Globus pallidus (tissue), 1 donor: ENCODE measurements around the gene TENM4.
"Not testable (repeated sequence)": the region's sequence is repeated elsewhere in the genome, so short reads cannot be mapped to it uniquely, and the experiment has no call there.

ENCODE experiments used
- DNase-seq: peaks from one replicate; pipeline ENCODE4 v3.0.0-alpha.2; 2015; ENCODE audit warnings: low spot score

The TENM4 gene

DNA sequence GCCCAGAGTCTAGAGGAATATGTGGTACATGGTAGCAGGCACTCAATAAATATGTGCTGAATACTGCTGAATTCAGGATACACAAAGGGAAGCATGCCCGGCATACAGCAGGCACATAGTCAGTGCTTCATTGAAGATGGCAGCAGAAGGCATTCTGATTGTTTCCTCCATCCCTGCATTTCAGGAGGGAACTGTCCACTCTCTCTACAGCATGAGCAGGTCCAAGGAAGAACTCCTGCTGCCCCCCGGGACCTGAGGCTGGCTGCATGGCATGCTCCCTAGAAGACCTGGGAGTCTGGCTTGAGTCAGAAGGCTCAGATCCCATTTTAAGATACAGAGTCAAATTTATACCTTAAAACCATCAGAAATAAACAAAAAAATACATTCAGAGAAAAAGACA, 546.8 kb downstream of the TENM4 start:
- no peak for DNase-seq

DNA sequence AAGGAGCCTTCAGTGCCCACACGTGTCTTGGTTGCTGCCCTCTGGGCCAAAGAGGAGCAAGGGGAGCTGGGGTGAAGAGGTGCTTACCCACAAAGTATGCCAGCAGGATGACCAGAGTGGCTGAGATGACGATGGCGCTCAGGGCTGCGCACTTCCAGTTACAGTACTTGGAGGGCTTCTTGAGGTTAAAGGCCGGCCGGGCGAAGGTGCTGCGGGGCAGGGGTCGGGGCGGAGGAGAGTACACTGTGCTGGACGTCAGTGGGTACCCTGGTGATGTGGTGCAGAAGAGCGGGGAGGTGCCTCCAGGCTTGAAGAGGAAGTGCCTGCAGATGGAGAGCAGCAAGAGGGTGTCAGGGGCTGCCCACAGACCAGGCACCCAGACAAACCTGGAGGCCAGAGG, 551.1 kb downstream of the TENM4 start:
- DNase-seq, result no peak

DNA sequence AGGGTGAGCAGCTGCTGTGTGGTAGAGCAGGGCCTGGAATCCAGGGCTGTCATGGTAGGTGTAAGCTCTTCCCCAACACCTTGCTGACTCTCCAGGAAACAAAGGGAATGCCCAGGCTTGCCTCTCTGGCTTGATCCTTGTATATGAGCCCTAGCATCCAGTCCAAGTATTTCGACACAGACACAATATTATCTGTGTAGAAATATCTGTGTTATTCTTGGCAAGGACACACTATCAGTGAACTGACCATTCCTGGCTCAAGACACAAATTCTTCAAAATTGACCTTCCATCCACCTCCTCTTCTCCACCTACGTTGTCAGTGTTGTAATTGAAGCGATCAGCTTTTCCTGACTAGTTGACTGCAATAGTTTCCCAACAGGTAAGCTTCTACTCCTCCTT, 554.2 kb downstream of the TENM4 start:
- DNase-seq, result no peak

DNA sequence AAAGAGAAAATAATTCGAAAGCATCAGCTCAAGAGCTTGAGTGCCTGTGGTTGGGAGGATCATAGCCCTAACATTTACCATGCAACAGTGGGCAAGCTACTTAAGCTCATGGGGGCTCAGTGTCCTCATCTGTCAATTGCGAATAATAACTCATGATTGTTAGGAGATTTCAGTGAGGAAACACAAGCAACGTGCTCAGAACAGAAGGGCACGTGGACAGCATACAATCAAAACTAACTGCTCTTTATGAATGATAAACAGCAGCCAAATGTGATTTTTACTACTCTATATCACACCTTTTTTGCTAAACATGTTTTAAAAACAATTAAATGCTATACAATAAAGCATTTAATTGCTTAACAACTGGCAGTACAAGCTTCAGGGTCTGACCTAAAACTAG, 556.1 kb downstream of the TENM4 start:
- DNase-seq, result no peak

DNA sequence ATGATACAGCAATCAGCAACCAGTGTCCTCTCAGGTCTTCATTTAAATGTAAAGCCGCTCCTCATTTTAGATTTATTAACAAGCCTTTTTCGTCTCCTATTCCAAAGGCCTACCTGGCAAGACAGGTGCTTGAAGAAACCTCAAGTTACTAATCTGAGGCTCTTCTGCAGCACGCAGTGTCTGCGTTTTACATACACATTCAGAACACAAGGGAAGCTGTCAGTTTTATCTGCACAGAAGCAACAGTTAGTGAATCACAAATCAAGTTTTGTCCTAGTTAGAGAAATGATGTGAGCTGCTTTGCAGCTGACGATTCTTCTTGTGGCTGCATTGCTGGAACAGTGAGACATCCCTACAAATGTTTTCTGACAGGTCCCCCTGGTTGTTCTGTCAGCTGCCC, 557.3 kb downstream of the TENM4 start:
- no peak for DNase-seq

DNA sequence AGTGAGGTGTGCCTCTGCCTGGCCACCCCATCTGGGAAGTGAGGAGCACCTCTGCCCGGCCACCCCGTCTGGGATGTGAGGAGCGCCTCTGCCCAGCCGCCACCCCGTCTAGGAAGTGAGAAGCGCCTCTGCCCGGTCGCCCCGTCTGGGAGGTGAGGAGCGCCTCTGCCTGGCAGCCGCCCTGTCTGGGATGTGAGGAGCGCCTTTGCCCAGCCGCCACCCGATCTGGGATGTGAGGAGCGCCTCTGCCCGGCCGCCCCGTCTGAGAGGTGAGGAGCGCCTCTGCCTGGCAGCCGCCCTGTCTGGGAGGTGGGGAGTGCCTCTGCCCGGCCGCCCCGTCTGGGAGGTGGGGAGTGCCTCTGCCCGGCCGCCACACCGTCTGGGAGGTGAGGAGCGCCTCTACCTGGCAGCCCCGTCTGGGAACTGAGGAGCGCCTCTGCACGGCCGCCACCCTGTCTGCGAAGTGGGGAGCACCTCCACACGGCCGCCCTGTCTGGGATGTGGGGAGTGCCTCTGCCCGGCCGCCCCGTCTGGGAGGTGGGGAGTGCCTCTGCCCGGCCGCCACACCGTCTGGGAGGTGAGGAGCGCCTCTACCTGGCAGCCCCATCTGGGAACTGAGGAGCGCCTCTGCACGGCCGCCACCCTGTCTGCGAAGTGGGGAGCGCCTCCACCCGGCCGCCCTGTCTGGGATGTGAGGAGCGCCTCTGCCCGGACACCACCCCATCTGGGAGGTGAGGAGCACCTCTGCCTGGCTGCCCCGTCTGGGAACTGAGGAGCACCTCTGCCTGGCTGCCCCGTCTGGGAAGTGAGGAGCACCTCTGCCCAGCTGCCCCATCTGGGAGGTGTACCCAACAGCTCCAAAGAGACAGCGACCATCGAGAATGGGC, 561.5 kb downstream of the TENM4 start:
- not testable (repeated sequence) for DNase-seq

DNA sequence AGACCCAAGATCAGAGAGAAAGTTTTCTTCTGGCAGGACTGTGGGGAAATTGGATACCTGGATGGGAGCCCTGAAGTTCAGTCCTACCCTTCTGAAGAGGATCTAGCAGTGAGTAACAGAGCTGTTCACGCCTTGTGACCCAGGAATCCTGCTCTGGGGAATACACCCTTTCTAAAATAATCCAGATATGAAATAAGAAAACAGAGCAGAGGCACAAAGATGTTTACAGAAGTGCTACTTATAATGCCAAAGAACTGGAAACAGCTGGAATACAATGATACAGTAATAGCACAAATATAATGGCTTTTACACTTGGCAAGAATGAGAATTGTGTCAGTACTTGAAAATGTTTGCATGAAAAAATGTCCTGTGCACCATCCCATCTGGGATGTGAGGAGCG, 562.2 kb downstream of the TENM4 start:
- no peak for DNase-seq

DNA sequence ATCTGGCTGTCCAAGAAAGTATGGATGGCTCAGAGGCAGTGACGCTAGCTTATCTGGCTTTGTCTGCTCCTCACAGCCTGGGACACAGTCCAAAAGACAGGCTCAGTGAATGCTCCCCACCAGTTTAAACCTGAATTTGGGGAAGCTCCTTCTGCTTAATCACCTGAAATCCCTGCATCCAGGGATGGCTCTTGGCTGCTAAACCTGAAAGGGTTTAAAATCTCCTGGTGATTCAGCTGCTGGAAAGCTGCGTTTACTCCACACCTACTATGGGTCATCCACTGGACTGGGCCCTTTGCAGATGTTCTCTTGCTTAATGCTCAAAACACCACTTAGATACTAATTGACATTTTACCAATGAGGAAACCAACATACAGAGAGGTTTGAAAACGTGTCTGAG, 564.2 kb downstream of the TENM4 start:
- DNase-seq, result no peak

DNA sequence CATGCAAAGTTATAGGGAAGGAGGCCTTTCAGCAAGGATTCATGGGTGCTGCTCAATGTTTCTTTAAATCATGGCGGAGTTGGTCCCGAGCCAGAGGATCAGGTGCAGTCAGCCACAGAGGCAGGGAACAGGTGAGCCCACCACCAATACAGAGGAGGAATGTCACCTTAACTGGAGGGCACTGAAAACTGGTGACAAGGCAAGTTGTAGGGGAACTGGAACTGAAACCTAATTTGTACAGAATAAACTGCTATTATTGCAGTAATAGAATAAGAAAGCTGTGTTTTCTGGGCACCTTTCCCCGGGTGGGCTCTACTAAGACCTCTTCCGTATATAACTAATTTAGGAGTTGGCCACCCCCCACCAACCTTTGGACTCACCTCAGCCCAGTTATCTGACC, 570.2 kb downstream of the TENM4 start:
- DNase-seq, result no peak

DNA sequence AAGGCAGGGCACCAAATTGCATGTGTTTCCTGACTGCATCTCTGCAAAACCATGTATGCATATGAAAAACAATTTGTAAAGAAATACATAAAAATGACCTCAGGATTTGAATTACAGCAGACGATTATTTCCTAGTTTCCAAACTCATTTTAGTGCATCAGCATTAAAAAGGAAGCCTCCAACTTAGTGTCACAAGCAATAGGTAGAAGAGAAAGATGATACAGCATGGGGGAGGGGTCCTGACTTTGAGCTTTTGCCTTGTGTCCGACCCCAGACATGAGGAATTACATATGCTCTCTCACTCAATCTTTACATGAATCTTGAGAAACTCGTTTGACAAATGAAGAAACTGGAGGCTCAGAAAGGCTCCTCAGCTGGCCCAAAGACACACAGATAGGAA, 571.5 kb downstream of the TENM4 start:
- DNase-seq, result no peak

DNA sequence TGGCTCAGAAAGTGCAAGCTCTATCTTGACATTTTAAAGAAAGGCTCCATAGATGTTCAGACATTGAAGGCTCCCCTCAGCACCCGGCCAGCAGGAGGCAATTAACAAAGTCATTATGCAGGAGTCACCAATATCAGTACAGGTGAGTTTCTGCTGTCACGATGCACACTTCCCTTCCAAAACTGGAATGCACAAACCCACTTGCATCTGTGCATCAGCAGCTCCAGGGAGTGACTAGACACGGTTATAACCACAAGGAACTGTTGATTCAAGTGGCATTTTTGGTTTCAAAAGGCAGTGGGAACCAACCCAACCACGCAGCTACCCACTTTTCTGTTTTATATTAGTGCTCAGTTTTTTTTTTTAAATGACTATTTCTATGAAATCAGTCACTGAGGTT, 572.3 kb downstream of the TENM4 start:
- no peak for DNase-seq

DNA sequence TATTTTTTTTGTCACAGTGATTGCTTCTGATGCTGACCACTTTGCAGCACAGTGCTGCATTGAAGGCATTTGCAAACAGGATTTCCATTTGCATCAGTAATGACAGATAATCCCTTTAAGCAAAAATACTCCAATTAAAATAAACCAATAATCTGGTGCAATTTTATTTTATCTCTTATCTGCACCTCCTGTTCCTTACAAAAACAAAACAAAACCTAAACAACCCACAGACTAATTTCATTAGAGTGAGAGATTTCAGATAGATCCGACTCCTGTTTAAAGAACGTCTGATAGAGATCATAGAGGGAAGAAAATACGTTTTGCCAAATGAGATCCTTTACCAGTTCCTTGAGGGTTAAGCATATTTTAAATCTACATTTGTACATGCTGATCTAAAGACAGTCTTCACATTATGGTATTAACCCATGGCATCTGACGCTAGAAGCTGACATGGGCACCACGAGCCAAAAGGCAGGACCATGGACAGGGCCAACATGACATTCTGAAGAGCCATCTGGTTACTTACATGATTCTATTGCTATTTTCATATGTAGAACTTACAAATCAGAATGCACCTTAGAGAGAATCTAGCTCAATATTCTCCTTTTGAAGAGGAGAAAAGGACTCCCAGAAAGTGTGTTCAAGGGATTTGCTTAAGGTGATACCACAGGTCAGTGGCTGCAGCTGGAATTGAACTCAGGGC, 580.0 kb downstream of the TENM4 start:
- no peak for DNase-seq

DNA sequence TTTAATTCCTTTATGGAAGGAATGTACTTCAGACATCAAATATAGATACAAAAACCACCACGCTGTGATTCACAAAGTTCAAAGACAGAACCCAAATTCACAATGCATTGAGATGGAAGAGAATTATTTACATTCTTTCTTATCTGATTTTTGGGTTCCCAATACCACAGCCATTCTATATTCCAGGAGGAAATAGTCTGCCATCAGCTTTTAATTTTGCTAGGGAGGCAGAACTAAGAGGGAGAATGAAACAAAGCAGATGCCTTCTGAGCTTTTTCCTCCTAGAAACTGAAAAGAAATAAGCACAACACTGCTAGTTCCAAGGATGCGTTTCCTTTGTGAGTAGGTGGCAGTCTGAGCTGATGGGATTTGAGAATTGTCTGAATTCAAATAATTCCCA, 583.1 kb downstream of the TENM4 start:
- DNase-seq, result no peak

DNA sequence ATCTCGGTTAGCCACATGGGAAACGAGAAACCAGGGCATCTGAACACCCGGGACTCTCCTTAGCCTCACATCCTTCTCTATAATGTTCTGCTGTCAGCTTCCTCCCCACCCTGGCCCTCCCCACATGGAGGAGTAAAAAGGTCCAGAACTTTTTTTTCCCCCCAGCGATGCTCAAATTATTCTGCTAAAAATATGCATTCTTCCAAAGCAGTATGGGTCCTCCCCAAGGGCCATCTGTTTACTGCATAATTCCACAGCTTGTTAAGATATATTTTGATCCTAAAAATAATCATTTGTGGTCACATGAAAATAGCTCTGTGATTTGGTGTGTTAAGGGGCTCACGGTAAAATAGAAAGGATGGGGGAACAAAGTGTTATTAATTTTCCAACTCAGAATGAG, 584.6 kb downstream of the TENM4 start:
- no peak for DNase-seq

DNA sequence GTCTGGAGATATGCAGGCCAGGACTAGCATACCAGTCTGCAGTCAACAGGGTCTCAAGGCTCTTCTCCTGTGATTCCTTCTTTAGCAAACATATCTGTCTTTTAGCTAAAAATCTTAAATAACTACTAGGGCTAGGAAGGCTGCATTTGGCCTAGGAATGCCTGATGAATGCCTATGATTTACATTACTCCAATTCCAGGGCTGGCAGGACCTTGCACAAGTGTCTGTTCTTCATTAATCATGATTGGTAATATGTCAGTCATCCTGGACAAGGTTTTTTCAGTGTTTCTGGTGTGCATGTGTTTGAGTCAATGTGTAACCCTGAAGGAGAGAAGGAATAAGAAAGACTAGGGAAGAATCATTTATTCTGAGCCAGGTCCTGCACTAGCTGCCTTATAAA, 585.7 kb downstream of the TENM4 start:
- no peak for DNase-seq

DNA sequence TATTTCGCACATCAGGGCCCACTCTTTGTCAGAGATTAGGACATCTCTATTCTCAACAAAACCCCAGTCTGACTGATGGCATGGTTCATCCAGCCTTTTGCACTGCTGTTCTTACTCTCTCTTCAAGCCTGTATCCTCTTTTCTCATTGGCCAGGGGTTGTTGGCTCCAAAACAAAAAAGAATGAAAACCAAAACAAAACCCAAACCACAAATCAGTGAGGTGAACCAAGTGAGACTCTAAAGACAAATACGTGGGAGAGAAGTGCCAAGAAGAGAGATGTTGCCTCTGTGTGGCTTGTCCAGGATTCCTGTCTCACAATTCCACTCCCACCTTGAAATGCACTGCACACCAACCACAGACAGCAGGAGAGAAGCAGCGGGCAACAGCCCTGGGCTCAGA, 587.3 kb downstream of the TENM4 start:
- no peak for DNase-seq

DNA sequence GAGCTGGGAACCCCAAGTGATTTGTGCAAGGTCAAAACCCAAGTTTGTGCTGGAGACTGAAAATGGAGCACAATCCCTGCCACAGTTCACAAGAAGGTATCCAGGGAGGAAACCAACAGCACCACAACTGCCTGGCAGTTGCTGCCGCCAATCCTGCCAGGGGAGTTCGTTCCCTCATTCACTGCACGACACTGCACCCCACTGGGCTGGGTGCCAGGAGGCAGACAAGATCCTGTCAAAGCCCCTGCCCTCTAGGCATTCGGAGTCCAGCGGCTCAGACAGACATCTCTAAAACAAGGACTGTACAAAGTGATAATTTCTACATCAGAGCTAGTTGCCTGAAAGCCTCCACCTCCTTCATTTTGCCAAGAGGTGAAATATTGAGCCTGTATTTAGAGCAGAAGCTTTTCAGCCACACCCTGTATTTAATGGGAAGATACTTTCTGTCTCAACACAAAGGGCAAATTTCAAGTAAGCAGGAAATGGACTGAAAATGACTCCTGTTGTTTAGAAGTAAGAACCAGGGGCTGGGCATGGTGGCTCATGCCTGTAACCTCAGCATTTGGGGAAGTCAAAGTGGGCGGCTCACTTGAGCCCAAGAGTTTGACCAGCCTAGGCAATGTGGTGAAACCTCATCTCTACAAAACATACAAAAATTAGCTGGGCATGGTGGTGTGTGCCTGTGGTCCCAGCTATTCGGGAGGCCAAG, 588.8 kb downstream of the TENM4 start:
- no peak for DNase-seq

DNA sequence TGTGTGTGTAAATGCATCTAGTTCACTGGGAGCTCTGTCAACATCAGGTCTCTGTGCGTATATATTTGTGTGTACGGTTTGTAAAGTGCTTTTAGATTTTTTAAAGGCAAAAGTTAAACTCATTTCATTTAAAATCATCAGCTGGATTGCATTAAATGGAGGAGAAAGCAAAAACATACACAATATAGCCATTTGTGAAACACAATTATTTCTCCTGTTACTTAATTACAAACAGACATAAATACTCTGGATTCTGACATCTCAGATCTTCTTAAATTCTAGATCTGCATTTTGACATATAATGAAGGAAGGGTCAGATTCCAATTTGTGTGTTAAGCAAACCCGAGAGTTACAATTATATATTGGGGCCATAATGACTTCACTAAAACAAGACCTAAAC, 590.8 kb downstream of the TENM4 start:
- DNase-seq, result no peak

DNA sequence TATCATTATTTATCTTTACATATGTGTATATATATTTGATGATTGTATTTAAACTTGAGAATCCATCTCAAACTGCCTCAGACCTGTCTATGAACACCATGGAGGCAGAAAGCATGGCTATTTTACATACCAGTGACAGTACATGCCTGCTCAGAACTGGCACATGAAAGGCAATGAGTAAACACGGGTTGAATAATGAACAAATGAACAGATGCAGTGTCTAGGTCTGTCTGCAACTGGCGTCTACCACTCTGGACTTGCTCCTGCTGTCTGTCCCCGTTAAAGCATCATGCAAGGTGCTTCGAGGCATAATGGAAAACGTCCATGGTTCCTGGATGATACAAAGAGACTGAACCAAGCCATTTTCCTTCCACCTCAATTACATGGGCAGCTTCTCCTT, 594.6 kb downstream of the TENM4 start:
- no peak for DNase-seq

DNA sequence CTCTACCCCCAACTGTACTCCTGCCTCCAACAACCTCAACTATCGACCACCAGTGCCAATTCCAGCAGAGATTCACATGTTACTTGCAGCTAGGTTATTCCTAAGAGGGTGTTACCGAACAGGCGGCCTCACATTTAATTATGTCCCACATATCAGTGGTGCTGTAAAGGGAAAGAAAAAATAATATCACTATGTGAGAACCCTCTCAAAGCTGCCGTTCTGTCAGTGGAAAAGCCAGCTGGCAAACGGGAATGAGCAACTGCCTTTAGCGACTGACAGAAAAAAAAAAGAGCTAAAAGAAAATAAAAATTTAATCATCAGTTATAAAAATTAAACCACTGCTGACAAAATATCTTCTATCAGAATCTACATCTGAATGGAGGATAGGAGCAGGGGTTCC, 595.3 kb downstream of the TENM4 start:
- no peak for DNase-seq

DNA sequence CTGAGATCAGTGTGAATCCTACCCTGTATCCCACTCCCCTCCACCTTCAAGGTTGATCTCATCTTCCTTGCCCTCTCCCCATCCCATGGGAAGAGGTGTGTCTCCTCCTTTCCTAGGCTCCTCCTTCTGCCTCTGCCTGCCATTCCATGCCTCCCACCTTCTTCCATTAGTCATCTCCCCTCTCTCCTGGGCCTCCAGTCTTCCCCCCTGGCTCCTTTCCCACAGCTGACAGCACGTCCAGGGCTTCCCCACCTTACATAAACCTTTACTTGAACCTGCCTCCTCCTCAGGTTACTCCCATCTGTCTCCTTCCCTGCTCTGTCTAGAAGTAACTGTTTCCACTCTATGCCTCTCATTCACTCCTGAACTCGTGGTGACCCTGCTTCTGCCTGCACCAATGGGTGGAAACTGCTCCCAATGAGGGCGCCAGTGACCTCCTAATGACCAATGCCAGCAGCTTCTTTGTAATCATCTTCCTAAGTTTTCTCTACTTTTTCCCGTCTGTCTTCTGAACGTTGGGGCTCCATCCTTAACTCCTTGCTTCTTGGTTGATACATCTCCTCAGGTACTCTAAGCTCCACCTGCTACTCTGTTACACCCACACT, 599.3 kb downstream of the TENM4 start:
- no peak for DNase-seq

DNA sequence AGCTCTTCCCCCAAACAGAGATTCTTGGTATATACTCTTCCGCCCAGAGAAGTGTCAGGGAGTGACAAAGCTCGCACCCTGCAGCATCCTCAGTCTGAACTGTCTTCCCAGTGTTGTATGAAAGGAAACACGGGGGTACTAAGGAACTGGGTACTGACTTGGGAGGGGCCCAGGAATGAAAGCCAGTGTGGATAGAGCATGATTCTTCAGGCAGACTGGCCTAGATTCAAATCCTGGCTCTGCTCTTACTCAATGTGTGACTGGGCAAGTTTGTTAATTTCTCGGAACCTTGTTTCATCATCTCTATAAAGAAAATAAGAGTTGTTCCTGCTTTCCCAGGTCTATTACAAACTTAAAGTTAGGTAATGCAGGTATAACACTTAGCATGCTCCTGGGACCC, 600.2 kb downstream of the TENM4 start:
- DNase-seq, result no peak

DNA sequence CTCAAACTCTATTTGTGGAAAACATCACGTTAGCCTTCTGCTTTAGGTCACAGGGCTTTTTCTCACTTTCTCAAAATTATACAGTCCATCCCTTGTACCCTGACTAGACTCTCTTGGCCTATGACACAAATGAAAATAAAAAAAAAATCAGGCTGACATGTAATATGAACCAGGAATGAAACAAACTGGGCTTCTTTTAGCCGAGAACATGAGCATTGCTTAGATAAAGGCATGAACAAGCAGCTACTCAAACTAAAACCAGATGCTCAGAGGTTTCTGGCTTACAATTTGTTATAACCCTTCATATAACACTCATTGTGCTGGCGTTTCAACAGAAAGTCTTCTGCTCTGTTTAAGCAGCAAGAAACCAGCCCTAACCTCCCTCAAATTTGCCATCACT, 600.6 kb downstream of the TENM4 start:
- DNase-seq, result no peak
